ENCODE measurements around the gene DNM1L.

DNM1L gene

DNA sequence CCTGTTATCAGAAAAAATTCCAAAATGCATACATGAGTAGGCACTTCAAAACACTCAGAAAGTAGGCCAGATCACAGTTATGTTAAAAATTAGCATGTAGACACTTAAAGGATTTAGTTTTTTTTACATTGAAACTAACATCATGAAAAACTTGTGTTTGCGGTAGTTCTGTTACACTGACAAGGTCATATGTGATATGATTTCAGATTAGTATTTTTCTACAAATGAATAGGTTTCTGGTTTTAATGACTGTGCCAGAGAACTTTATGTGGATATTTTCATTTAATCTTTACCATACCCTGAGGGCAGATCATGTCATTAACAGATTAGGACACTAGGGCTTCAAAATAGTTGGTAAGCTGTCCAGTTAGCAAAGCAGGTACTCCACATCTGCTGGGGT, 55.9 kb downstream of the DNM1L start:
- Histone ChIP-seq H4K20me1 (ENCODE audit: insufficient read depth, low read length) (no peaks in the 10 kb centered on the region; the same call in 1 of the 2 replicates), H3K36me3 (ENCODE audit: insufficient read depth, low read length) (peaks cover 85% of the 10 kb centered on the region), H3K27me3 (ENCODE audit: insufficient read depth, low read length, poor library complexity) (no peaks in the 10 kb centered on the region), H3K9me3 (ENCODE audit: insufficient read depth, low read length, severe bottlenecking) (no peaks in the 10 kb centered on the region), H3K9ac (ENCODE audit: low read depth, low read length) (no peak overlapping the region), H3K4me2 (ENCODE audit: insufficient read depth, low read length) (no peak overlapping the region), H3K27ac (ENCODE audit: low read length) (no peak overlapping the region), H3K4me3 (ENCODE audit: low read depth in 1 of 2, low read length in 2 of 2) (no peak overlapping the region), H2AFZ (ENCODE audit: low read depth, low read length) (no peak overlapping the region), H3K4me1 (ENCODE audit: insufficient read depth, low read length) (no peaks in the 10 kb centered on the region), H3K79me2 (ENCODE audit: insufficient read depth, low read length) (no peaks in the 10 kb centered on the region)
- no peak for DNase-seq
- TF ChIP-seq CTCF (IDR thresholded peaks at IDR 0.05; ENCODE audit: borderline replicate concordance, extremely low read depth, low read length, poor library complexity, severe bottlenecking): no peak
- no peak for TF ChIP-seq EZH2 (IDR thresholded peaks at IDR 0.05; ENCODE audit: borderline replicate concordance, low read depth, low read length, severe bottlenecking)
- ATAC-seq (ENCODE audit: insufficient read depth, low read depth): no peak

DNA sequence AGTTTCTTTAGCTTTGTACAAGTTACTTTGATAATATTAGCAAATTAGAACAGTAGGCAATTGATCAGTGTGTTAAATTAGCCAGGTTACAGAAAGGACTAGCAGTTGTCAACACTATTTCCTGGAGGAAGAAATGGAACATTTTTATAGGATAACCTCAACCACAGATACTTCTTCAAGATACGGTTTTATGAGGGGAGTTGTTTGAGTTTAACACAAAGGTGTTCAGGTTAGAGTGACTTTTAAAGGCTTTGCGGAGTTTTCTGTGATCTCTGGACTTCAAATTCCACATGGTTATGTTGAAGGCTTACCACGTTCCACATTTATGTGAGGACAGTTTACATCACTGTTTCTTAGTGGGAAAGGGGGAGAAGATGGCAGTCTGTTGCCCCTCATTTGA, 57.3 kb downstream of the DNM1L start:
- Histone ChIP-seq H3K9ac (ENCODE audit: low read depth, low read length) (no peak overlapping the region), H3K9me3 (ENCODE audit: insufficient read depth, low read length, severe bottlenecking) (no peaks in the 10 kb centered on the region), H3K4me2 (ENCODE audit: insufficient read depth, low read length) (no peak overlapping the region), H3K4me1 (ENCODE audit: insufficient read depth, low read length) (no peaks in the 10 kb centered on the region), H3K4me3 (ENCODE audit: low read depth in 1 of 2, low read length in 2 of 2) (no peak overlapping the region), H3K36me3 (ENCODE audit: insufficient read depth, low read length) (peaks cover 90% of the 10 kb centered on the region), H2AFZ (ENCODE audit: low read depth, low read length) (no peak overlapping the region), H3K27ac (ENCODE audit: low read length) (no peak overlapping the region), H3K27me3 (ENCODE audit: insufficient read depth, low read length, poor library complexity) (no peaks in the 10 kb centered on the region), H4K20me1 (ENCODE audit: insufficient read depth, low read length) (no peaks in the 10 kb centered on the region; the same call in 1 of the 2 replicates), H3K79me2 (ENCODE audit: insufficient read depth, low read length) (peaks cover 4% of the 10 kb centered on the region; the same call in 1 of the 2 replicates)
- no peak for TF ChIP-seq CTCF (IDR thresholded peaks at IDR 0.05; ENCODE audit: borderline replicate concordance, extremely low read depth, low read length, poor library complexity, severe bottlenecking)
- no peak for TF ChIP-seq EZH2 (IDR thresholded peaks at IDR 0.05; ENCODE audit: borderline replicate concordance, low read depth, low read length, severe bottlenecking)
- DNase-seq (no peak), ATAC-seq (ENCODE audit: insufficient read depth, low read depth) (no peak)

DNA sequence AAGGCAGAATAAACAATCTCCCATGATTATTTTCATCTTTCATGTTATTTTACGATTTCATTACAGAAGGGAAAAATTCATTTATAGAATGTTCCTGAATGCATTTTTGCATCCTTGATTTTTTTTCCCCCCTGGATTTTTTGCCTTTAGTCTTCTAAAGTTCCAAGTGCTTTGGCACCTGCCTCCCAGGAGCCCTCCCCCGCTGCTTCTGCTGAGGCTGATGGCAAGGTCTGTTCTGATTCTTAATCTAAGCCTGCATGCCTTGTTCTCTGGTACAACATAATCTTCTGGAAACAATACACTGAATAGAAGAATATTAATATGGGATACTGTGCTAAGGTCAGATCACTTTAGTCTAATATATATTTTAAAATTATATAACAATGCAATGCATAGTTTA, 58.6 kb downstream of the DNM1L start:
- no peak overlapping the region for H2AFZ ChIP-seq (ENCODE audit: low read depth, low read length)
- TF ChIP-seq EZH2 (IDR thresholded peaks at IDR 0.05; ENCODE audit: borderline replicate concordance, low read depth, low read length, severe bottlenecking) (no peak), CTCF (IDR thresholded peaks at IDR 0.05; ENCODE audit: borderline replicate concordance, extremely low read depth, low read length, poor library complexity, severe bottlenecking) (no peak)
- peaks cover 15% of the 10 kb centered on the region; the same call in 1 of the 2 replicates for H3K79me2 ChIP-seq (ENCODE audit: insufficient read depth, low read length)
- H3K36me3 ChIP-seq (ENCODE audit: insufficient read depth, low read length): peaks cover 90% of the 10 kb centered on the region
- no peaks in the 10 kb centered on the region for H3K4me1 ChIP-seq (ENCODE audit: insufficient read depth, low read length)
- DNase-seq: no peak
- no peak for ATAC-seq (ENCODE audit: insufficient read depth, low read depth)
- no peak overlapping the region for H3K4me2 ChIP-seq (ENCODE audit: insufficient read depth, low read length)
- H3K27me3 ChIP-seq (ENCODE audit: insufficient read depth, low read length, poor library complexity): no peaks in the 10 kb centered on the region
- H4K20me1 ChIP-seq (ENCODE audit: insufficient read depth, low read length): peaks cover 2% of the 10 kb centered on the region; the same call in 1 of the 2 replicates
- H3K4me3 ChIP-seq (ENCODE audit: low read depth in 1 of 2, low read length in 2 of 2): no peak overlapping the region
- no peak overlapping the region for H3K27ac ChIP-seq (ENCODE audit: low read length)
- no peak overlapping the region for H3K9ac ChIP-seq (ENCODE audit: low read depth, low read length)
- H3K9me3 ChIP-seq (ENCODE audit: insufficient read depth, low read length, severe bottlenecking): no peaks in the 10 kb centered on the region

- Histone ChIP-seq H2AFZ (ENCODE audit: low read depth, low read length) (no peak overlapping the region), H3K4me1 (ENCODE audit: insufficient read depth, low read length) (no peaks in the 10 kb centered on the region), H3K27me3 (ENCODE audit: insufficient read depth, low read length, poor library complexity) (no peaks in the 10 kb centered on the region), H3K36me3 (ENCODE audit: insufficient read depth, low read length) (peaks cover 90% of the 10 kb centered on the region), H4K20me1 (ENCODE audit: insufficient read depth, low read length) (peaks cover 2% of the 10 kb centered on the region; the same call in 1 of the 2 replicates), H3K9ac (ENCODE audit: low read depth, low read length) (no peak overlapping the region), H3K4me3 (ENCODE audit: low read depth in 1 of 2, low read length in 2 of 2) (no peak overlapping the region), H3K27ac (ENCODE audit: low read length) (no peak overlapping the region), H3K79me2 (ENCODE audit: insufficient read depth, low read length) (peaks cover 26% of the 10 kb centered on the region; the same call in 1 of the 2 replicates), H3K4me2 (ENCODE audit: insufficient read depth, low read length) (no peak overlapping the region), H3K9me3 (ENCODE audit: insufficient read depth, low read length, severe bottlenecking) (no peaks in the 10 kb centered on the region)
- TF ChIP-seq EZH2 (IDR thresholded peaks at IDR 0.05; ENCODE audit: borderline replicate concordance, low read depth, low read length, severe bottlenecking) (no peak), CTCF (IDR thresholded peaks at IDR 0.05; ENCODE audit: borderline replicate concordance, extremely low read depth, low read length, poor library complexity, severe bottlenecking) (no peak)
- no peak for ATAC-seq (ENCODE audit: insufficient read depth, low read depth)
- no peak for DNase-seq
These were observed 60.2 kb downstream of the DNM1L start for GRCh38 chr12:32739279-32739678.

Measured in DND-41 (cell line).